B cell (primary cell): Measurements from ENCODE around the gene SKAP1. TPM values are rescaled to one million over a fixed set of nuclear protein-coding genes. Genes with fewer than 3 reads are reported as not detected.
"Not testable (repeated sequence)": the region's sequence is repeated elsewhere in the genome, so short reads cannot be mapped to it uniquely, and the experiment has no call there.

ENCODE experiments used
- ATAC-seq: fragments of 200-7000 bp; cut with Tn5 transposase; one replicate; pipeline ENCODE4 v1.10.0; 2021; ENCODE audit warnings: low read depth, mild to moderate bottlenecking, moderate number of reproducible peaks, moderate library complexity
- CTCF ChIA-PET: fragments of 350-600 bp; sonication (Branson Sonifier 250); formaldehyde crosslinking; loops from one replicate; lab custom pipeline; 2021; ENCODE audit warnings: antibody characterized with exemption, inconsistent platforms; lab: Charles Lee
- POLR2A ChIA-PET: fragments of 350-600 bp; sonication (Branson Sonifier 250); formaldehyde crosslinking; loops from one replicate; lab custom pipeline; 2021; ENCODE audit warnings: antibody characterized with exemption; lab: Charles Lee
- DNase-seq: peaks from one replicate; pipeline ENCODE4 v3.0.0; 2013
- H2AFZ ChIP-seq: 2 replicates; pipeline ENCODE4 v1.6.1; 2012; ENCODE audit warnings: mild to moderate bottlenecking, low read depth, low read length; ENCODE audit not compliant: insufficient read depth, poor library complexity, severe bottlenecking
- H3K27ac ChIP-seq, 2 donors: 1 replicate in 1 of 2; 2 replicates in 1 of 2; pipeline ENCODE4 v1.5.1; 2012 to 2013; ENCODE audit warnings: low read length in 2 of 2, mild to moderate bottlenecking in 2 of 2, moderate library complexity in 1 of 2
- H3K27me3 ChIP-seq, 4 experiments: fragments of 200-600 bp in 1 of 4; sonication (generic) in 1 of 4; replicated peaks in 1 of 4; 1 replicate in 2 of 4; 2 replicates in 2 of 4; pipeline versions ENCODE4 v1.6.1 to v1.7.0; 2013 to 2016; ENCODE audit warnings: low read length in 3 of 4, mild to moderate bottlenecking in 2 of 4, mixed read lengths in 1 of 4, moderate library complexity in 1 of 4; ENCODE audit not compliant: insufficient read depth in 4 of 4, control insufficient read depth in 3 of 4; ENCODE audit errors: control extremely low read depth in 1 of 4
- H3K36me3 ChIP-seq, 2 experiments: replicated peaks in 1 of 2; 1 replicate in 1 of 2; 2 replicates in 1 of 2; pipeline versions ENCODE4 v1.6.1 to v1.7.1; 2013; ENCODE audit warnings: low read length in 1 of 2; ENCODE audit not compliant: insufficient read depth in 2 of 2, control insufficient read depth in 1 of 2; ENCODE audit errors: control extremely low read depth in 1 of 2, extremely low read depth in 1 of 2
- H3K4me1 ChIP-seq, 2 donors: fragments of 200-600 bp in 1 of 2; sonication (generic) in 1 of 2; 1 replicate in 1 of 2; 2 replicates in 1 of 2; pipeline versions ENCODE4 v1.5.1 to v1.6.1; 2013 to 2017; ENCODE audit warnings: low read length in 2 of 2; ENCODE audit not compliant: control insufficient read depth in 2 of 2, insufficient read depth in 2 of 2
- H3K4me2 ChIP-seq: replicated peaks from 2 replicates; pipeline ENCODE3; 2012; ENCODE audit warnings: mild to moderate bottlenecking, low read depth, low read length; ENCODE audit not compliant: poor library complexity, severe bottlenecking
- H3K4me3 ChIP-seq, 5 experiments: fragments of 200-600 bp in 1 of 5; sonication (generic) in 1 of 5; 1 replicate in 3 of 5; 2 replicates in 2 of 5; pipeline versions ENCODE4 v1.5.1 to v1.7.0; 2011 to 2016; ENCODE audit warnings: low read length in 4 of 5, mild to moderate bottlenecking in 4 of 5, low read depth in 2 of 5, control low read depth in 1 of 5, moderate library complexity in 1 of 5; ENCODE audit not compliant: insufficient read depth in 1 of 5; ENCODE audit errors: control extremely low read depth in 1 of 5, extremely low read depth in 1 of 5
- H3K79me2 ChIP-seq: fragments of 200-600 bp; sonication (generic); one replicate; pipeline ENCODE4 v1.6.0; 2016; ENCODE audit warnings: low read length; ENCODE audit not compliant: control insufficient read depth, insufficient read depth
- H3K9ac ChIP-seq: fragments of 200-600 bp; sonication (generic); 2 replicates; pipeline ENCODE4 v1.6.1; 2017; ENCODE audit warnings: mild to moderate bottlenecking, low read length, moderate library complexity
- H3K9me3 ChIP-seq, 3 donors: one replicate each; pipeline versions ENCODE4 v1.6.1 to v1.7.1; 2013; ENCODE audit warnings: low read length in 2 of 3; ENCODE audit not compliant: control insufficient read depth in 2 of 3, insufficient read depth in 1 of 3; ENCODE audit errors: control extremely low read depth in 1 of 3
- H4K20me1 ChIP-seq: 2 replicates; pipeline ENCODE4 v1.6.0; 2012; ENCODE audit warnings: mild to moderate bottlenecking, low read length; ENCODE audit not compliant: insufficient read depth, control insufficient read depth, poor library complexity, severe bottlenecking
- H3K27ac Mint-ChIP-seq: one replicate; pipeline ENCODE4 v1.8.0; 2021; ENCODE audit warnings: mixed read lengths
- H3K27me3 Mint-ChIP-seq: one replicate; pipeline ENCODE4 v1.8.0; 2021; ENCODE audit warnings: mixed read lengths
- H3K4me1 Mint-ChIP-seq: one replicate; pipeline ENCODE4 v1.8.0; 2021; ENCODE audit warnings: mixed read lengths
- H3K4me3 Mint-ChIP-seq: one replicate; pipeline ENCODE4 v1.8.0; 2021; ENCODE audit warnings: mixed read lengths
- H3K9me3 Mint-ChIP-seq: one replicate; pipeline ENCODE4 v1.8.0; 2022; ENCODE audit warnings: mixed read lengths; ENCODE audit not compliant: insufficient read depth
- CTCF ChIP-seq: fragments of 200-600 bp; IDR thresholded peaks from one replicate; pipeline ENCODE4 v1.8.0; 2022; ENCODE audit warnings: antibody characterized with exemption, mild to moderate bottlenecking
- EZH2 ChIP-seq: IDR thresholded peaks from 2 replicates; pipeline ENCODE4 v1.6.1; 2012; ENCODE audit warnings: borderline replicate concordance, low read depth, mild to moderate bottlenecking, moderate library complexity, low read length; ENCODE audit not compliant: insufficient read depth, poor library complexity, severe bottlenecking
- WGBS: methylation state at CpG from one replicate; pipeline ENCODE4 v1.1.5; 2013; ENCODE audit warnings: missing lambda C conversion rate; ENCODE audit not compliant: insufficient coverage; 5-methylcytosine and 5-hydroxymethylcytosine counted together
- intact Hi-C: fragments of 100-400 bp; cut with micrococcal nuclease; formaldehyde crosslinking; loops from one replicate; pipeline ENCODE4 v1.10.0; 2022
- polyA plus RNA-seq: library from polyadenylated mRNA; depleted of rRNA; stranded (reverse); fragments of >200 nt; gene quantifications from 2 replicates; pipeline ENCODE4 v1.2.3, GENCODE V29; 2012
- total RNA-seq, 2 donors: library from RNA; stranded (reverse); fragments of 120-200 nt in 1 of 2; gene quantifications; 1 replicate in 1 of 2; 2 replicates in 1 of 2; pipeline versions ENCODE4 v1.2.3 to v1.2.4, GENCODE V29; 2013 to 2022

The SKAP1 gene
- total and polyA plus RNA-seq, 2 donors (not counting 1 experiment from before 2014, with no cell fraction given) = 33.1 to 37.3 TPM

DNA sequence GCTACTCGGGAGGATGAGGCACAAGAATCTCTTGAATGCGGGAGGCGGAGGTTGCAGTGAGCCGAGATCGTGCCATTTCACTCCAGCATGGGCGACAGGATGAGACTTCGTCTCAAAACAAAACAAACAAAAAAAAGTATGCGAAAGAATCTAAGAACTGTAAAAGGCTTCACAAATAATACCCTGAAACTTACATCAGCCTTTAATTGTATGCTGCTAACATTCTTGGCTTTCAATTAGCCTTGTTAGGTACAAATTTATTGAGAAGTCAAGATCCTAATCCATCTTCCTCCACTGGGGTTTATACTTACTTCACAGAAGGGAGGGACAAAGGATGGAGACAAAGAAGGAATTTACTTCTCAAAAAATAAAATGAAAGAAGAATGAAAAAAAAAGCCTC lies 239.1 kb downstream of the SKAP1 start:
- H3K9me3 Mint-ChIP-seq = no peaks in the 10 kb centered on the region
- H3K27ac Mint-ChIP-seq = no peak overlapping the region
- POLR2A ChIA-PET = no interaction called here
- no peak for DNase-seq
- no peak overlapping the region for H3K4me3 Mint-ChIP-seq
- H3K4me1 ChIP-seq = no peaks in the 10 kb centered on the region
- no peaks in the 10 kb centered on the region for H3K9me3 ChIP-seq
- H3K27ac ChIP-seq = no peak overlapping the region
- intact Hi-C loops = no loop called here
- no peak overlapping the region for H3K9ac ChIP-seq
- no peaks in the 10 kb centered on the region for H3K27me3 ChIP-seq
- no peak overlapping the region for H3K4me3 ChIP-seq
- H2AFZ ChIP-seq = no peak overlapping the region
- no peaks in the 10 kb centered on the region for H3K79me2 ChIP-seq
- peaks cover 3% of the 10 kb centered on the region for H3K27me3 Mint-ChIP-seq
- H4K20me1 ChIP-seq = no peaks in the 10 kb centered on the region
- TF ChIP-seq EZH2 (no peak), CTCF (no peak)
- ATAC-seq = no peak
- no peaks in the 10 kb centered on the region for H3K4me1 Mint-ChIP-seq
- 100% methylated on average over 7 of the region's 8 CpGs for WGBS
- CTCF ChIA-PET = no interaction called here
- H3K4me2 ChIP-seq = no peak overlapping the region
- H3K36me3 ChIP-seq = peaks cover 0 to 28% of the 10 kb centered on the region in 2 experiments

DNA sequence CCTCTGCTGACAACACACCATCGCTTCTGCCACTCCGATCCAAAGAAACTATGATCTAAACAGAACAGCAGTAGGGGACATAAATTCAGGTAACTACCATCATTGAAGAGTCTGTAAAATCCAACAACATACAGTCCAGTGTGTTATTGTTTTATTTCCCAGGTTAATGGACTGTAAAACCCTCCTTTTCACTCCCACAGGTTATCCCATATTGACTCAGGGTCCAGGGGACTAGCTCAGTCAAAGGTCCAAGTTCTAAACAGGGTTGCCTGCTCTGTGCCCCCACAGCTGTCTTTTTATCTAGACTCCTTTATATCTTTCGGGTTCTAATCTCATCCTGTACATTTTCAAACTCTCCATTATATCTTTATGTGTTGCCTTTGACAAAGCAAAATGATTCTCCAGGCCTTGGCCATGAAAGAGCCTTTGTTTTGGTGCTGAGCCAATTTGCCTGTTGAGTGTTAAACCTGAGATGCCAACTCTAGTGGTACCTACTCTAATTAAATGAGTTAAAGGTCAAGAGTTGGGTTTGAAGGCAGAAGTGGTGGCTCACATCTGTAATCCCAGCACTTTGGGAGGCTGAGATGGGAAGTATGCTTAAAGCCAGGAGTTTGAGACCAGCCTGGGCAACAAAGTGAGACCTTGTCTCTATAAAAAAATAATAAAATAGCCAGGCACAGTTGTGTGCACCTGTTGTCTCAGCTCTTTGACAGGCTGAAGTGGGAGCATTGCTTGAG lies 242.0 kb downstream of the SKAP1 start:
- no peaks in the 10 kb centered on the region for H3K27me3 Mint-ChIP-seq
- Histone ChIP-seq H3K9me3 (no peaks in the 10 kb centered on the region), H3K79me2 (no peaks in the 10 kb centered on the region), H3K4me3 (no peak overlapping the region), H3K4me2 (no peak overlapping the region), H3K9ac (no peak overlapping the region), H3K4me1 (no peaks in the 10 kb centered on the region), H3K27ac (no peak overlapping the region), H3K27me3 (no peaks in the 10 kb centered on the region), H4K20me1 (no peaks in the 10 kb centered on the region), H3K36me3 (peaks cover 0 to 30% of the 10 kb centered on the region in 2 experiments), H2AFZ (no peak overlapping the region)
- H3K9me3 Mint-ChIP-seq = no peaks in the 10 kb centered on the region
- no peak overlapping the region for H3K4me3 Mint-ChIP-seq
- ChIA-PET CTCF (interaction anchor here (1.5 kb wide), 1 partner anchor 19 kb away, joined by 4 read pairs; no protein-coding TSS in a partner anchor), POLR2A (no interaction called here)
- H3K4me1 Mint-ChIP-seq = no peaks in the 10 kb centered on the region
- intact Hi-C loops = no loop called here
- TF ChIP-seq CTCF = no peak
- TF ChIP-seq EZH2 = no peak
- H3K27ac Mint-ChIP-seq = no peak overlapping the region
- ATAC-seq (no peak), DNase-seq (no peak)
- no CpG with 5 or more reads among the region's 3 CpGs for WGBS

- intact Hi-C loops, H4K20me1 ChIP-seq, H3K27ac Mint-ChIP-seq, H3K27ac ChIP-seq, CTCF ChIA-PET, H3K9me3 ChIP-seq, H2AFZ ChIP-seq, H3K27me3 ChIP-seq, POLR2A ChIA-PET, H3K4me3 Mint-ChIP-seq, ATAC-seq, DNase-seq, H3K4me1 ChIP-seq, H3K4me3 ChIP-seq, H3K4me2 ChIP-seq, H3K27me3 Mint-ChIP-seq, H3K9me3 Mint-ChIP-seq, H3K79me2 ChIP-seq, H3K4me1 Mint-ChIP-seq, H3K9ac ChIP-seq: not testable (repeated sequence)
- H3K36me3 ChIP-seq = peaks cover 0 to 37% of the 10 kb centered on the region in 2 experiments
- WGBS = no CpG with 5 or more reads among the region's 5 CpGs
These were observed 243.7 kb downstream of the SKAP1 start for GRCh38 chr17:48186317-48186716.
